ENCODE results near the gene FOXN1. TPM values are rescaled to one million over a fixed set of nuclear protein-coding genes. Genes with fewer than 3 reads are reported as not detected.

The FOXN1 gene
- total and polyA plus RNA-seq, 2 of the 4 experiments (the other 2 are of a cell fraction): not detected

DNA sequence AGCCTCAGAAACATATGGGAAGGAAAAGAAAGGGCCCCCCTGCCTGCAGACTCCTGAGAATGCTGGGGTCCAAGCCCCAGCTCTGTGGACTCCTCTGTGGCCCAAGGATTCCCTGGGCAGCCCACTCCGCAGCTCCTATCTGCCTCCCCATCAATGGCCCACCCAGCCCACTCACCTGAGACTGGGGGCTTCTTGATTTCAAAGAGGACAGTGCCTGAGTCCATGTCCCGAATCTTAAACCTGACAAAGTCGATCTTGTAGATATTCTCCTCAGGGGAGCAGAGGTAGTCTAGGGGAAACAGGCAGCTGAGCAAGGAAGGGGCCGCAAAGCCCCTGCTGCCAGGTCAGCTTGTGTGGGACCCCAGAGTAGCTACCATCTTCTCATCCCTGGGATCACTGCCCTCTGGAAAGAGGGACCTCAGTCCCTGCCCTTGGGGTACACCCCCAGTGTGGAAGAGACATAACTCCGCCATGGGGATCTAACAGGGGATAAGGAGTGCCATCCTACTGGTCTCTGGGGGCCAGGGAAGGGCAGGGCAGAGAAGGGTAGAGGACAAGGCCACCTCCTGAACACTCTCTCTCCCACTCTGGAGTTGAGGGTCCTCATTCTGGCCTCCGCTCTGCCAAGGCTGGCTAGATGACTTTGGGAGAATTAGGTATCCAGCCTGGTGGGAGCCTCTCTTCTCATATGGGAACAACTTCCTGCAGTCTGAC lies 42.4 kb downstream of the FOXN1 start (continued):
- TF ChIP-seq RAD21 (IDR thresholded peaks at IDR 0.05; ENCODE audit: low read length): no peak

DNA sequence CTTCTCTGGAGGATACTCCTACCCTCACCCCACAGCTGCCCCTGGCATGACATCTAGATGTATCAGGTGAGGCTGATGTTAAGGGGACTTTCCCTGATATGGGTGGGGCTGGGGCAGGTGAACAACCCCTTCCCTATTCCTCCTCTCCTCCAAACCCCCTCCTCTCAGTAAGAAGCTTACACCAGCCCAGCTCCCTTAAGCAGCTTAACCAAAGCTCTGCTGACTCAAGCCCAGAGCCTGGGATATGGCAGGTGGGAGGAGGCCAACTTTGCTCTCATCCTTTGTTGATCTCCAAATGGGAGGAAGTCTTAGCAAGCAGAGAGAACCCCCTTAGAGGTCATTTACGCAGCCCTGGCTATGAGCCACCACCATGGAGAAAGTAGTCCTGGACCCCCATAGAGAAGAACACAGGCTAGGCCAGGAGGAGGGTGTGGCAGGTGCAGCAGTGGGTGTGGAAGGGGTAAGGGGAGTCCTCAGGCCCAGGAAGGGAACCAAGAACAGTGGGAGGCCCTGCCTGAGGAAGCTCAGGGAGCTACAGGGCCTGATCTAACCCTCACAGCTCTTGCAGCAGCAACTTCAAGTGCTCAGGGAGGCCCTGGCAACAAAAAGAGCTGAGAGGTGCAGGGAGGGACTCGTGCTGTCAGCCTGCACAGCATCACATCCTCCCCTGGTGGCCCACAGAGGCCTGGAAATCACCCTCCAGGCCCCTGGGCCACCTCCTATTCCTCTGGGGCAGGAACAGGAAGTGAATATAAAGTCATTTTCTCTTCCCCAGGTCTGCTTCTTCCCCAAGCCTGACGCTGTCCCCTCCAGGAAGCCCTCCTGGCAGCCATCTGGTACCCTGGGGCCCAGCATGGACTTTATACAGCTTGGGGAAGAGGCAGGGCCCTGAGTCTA lies 43.3 kb downstream of the FOXN1 start:
- H3K36me3 ChIP-seq (ENCODE audit: control insufficient read depth, insufficient read depth, low read length): peaks cover 18% of the 10 kb centered on the region
- peaks cover 13% of the 10 kb centered on the region for H4K20me1 ChIP-seq (ENCODE audit: insufficient read depth, low read length)
- H2BK5ac ChIP-seq (ENCODE audit: low read depth, low read length, poor library complexity, severe bottlenecking): no peak overlapping the region
- BruUV-seq (replicated peaks): no TSS peak
- no peak overlapping the region for H4K91ac ChIP-seq (ENCODE audit: insufficient read depth, low read depth, low read length)
- H3K4me1 ChIP-seq (ENCODE audit: control insufficient read depth, insufficient read depth, low read length): peaks cover 6% of the 10 kb centered on the region
- H3K9ac ChIP-seq (ENCODE audit: low read depth, low read length): no peak overlapping the region
- no CpG with 5 or more reads among the region's 3 CpGs for WGBS, 2 experiments (ENCODE audit: extremely low coverage in 2 of 2, insufficient read length in 1 of 2)
- CTCF ChIA-PET: interaction anchor here (1.0 kb wide), 1 partner anchor 8 kb away, joined by 3 read pairs; no protein-coding TSS in a partner anchor
- dilution Hi-C loops (cut with HindIII; ENCODE audit: low sequenced_read_pairs, unreplicated experiment) (no loop called here), intact Hi-C loops (cut with micrococcal nuclease) (loop anchor here (10.0 kb wide), 1 partner anchor 145 kb away; the partner anchor contains the start of gene SLC46A1), in situ Hi-C loops (cut with MboI; ENCODE audit: low sequenced_read_pairs) (no loop called here)
- H3K9me3 ChIP-seq (ENCODE audit: control insufficient read depth, insufficient read depth, low read length): no peaks in the 10 kb centered on the region
- H3K18ac ChIP-seq (ENCODE audit: low read depth, low read length): no peak overlapping the region
- H2AK9ac ChIP-seq (replicated peaks; ENCODE audit: low read depth, low read length, poor library complexity): peak overlapping the region; percentile 25
- H3K9me1 ChIP-seq (ENCODE audit: insufficient read depth, low read length): peaks cover 10% of the 10 kb centered on the region; the same call in 1 of the 2 replicates
- no peak overlapping the region for H3K23ac ChIP-seq (ENCODE audit: low read depth, low read length)
- H2AK5ac ChIP-seq (ENCODE audit: low read depth, low read length): no peak overlapping the region
- no peak for ATAC-seq (ENCODE audit: low read depth)
- no peak for DNase-seq
- no peak overlapping the region for H3K4ac ChIP-seq (ENCODE audit: low read depth, low read length)
- no peak overlapping the region for H2AFZ ChIP-seq (replicated peaks; ENCODE audit: low read length, poor library complexity)
- POLR2A ChIA-PET (ENCODE audit: unreplicated experiment): no interaction called here
- H2BK15ac ChIP-seq (ENCODE audit: low read depth, low read length): no peak overlapping the region
- H2BK20ac ChIP-seq (ENCODE audit: low read depth, low read length): no peak overlapping the region
- peaks cover 14 to 27% of the 10 kb centered on the region in 2 experiments for H3K79me1 ChIP-seq (ENCODE audit: low read depth in 1 of 2, low read length in 2 of 2)
- no peaks in the 10 kb centered on the region for H3K27me3 ChIP-seq (ENCODE audit: control insufficient read depth, insufficient read depth, low read length)
- H3K4me3 ChIP-seq (ENCODE audit: insufficient read depth, low read depth, low read length): no peak overlapping the region
- no peak overlapping the region for H3K14ac ChIP-seq (replicated peaks; ENCODE audit: low read depth, low read length)
- no peak overlapping the region for H3K27ac ChIP-seq (ENCODE audit: insufficient read depth, low read length)
- no peak overlapping the region for H3K56ac ChIP-seq (ENCODE audit: extremely low read depth, insufficient read depth, low read length)
- H4K8ac ChIP-seq (ENCODE audit: low read depth in 2 of 2, low read length in 2 of 2): no peak overlapping the region
- H3K4me2 ChIP-seq (ENCODE audit: low read depth, low read length): no peak overlapping the region
- H2BK120ac ChIP-seq (ENCODE audit: low read depth, low read length): no peak overlapping the region
- no peak overlapping the region for H4K5ac ChIP-seq (ENCODE audit: low read depth, low read length)
- TF ChIP-seq MAZ (IDR thresholded peaks at IDR 0.05; ENCODE audit: borderline replicate concordance, low read depth, low read length) (no peak), MXI1 (IDR thresholded peaks at IDR 0.05; ENCODE audit: borderline replicate concordance, low read depth, low read length) (no peak), RFX5 (IDR thresholded peaks at IDR 0.05; ENCODE audit: low read depth, low read length) (no peak), FOS (IDR thresholded peaks at IDR 0.05; ENCODE audit: low read depth, low read length) (no peak), BHLHE40 (IDR thresholded peaks at IDR 0.05; ENCODE audit: low read depth, low read length) (no peak), SMC3 (IDR thresholded peaks at IDR 0.05; ENCODE audit: low read depth, low read length) (no peak), POLR2A (IDR thresholded peaks at IDR 0.05; ENCODE audit: low read depth, low read length) (no peak), RCOR1 (IDR thresholded peaks at IDR 0.05; ENCODE audit: insufficient replicate concordance, low read length) (no peak), NFE2L2 (IDR thresholded peaks at IDR 0.05; ENCODE audit: low read depth, low read length) (no peak)
- TF ChIP-seq, protein P1, sequence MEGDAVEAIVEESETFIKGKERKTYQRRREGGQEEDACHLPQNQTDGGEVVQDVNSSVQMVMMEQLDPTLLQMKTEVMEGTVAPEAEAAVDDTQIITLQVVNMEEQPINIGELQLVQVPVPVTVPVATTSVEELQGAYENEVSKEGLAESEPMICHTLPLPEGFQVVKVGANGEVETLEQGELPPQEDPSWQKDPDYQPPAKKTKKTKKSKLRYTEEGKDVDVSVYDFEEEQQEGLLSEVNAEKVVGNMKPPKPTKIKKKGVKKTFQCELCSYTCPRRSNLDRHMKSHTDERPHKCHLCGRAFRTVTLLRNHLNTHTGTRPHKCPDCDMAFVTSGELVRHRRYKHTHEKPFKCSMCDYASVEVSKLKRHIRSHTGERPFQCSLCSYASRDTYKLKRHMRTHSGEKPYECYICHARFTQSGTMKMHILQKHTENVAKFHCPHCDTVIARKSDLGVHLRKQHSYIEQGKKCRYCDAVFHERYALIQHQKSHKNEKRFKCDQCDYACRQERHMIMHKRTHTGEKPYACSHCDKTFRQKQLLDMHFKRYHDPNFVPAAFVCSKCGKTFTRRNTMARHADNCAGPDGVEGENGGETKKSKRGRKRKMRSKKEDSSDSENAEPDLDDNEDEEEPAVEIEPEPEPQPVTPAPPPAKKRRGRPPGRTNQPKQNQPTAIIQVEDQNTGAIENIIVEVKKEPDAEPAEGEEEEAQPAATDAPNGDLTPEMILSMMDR (conservative IDR thresholded peaks at IDR 0.05; ENCODE audit: low read depth, low read length): no peak
- TF ChIP-seq, protein P2, sequence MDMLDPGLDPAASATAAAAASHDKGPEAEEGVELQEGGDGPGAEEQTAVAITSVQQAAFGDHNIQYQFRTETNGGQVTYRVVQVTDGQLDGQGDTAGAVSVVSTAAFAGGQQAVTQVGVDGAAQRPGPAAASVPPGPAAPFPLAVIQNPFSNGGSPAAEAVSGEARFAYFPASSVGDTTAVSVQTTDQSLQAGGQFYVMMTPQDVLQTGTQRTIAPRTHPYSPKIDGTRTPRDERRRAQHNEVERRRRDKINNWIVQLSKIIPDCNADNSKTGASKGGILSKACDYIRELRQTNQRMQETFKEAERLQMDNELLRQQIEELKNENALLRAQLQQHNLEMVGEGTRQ (IDR thresholded peaks at IDR 0.05; ENCODE audit: low read depth, low read length): no peak
